A549 (cell line): ENCODE results near the gene GATA2. TPM values are rescaled to one million over a fixed set of nuclear protein-coding genes. Genes with fewer than 3 reads are reported as not detected.

Experiments used
- ATAC-seq, 2 experiments: fragments of 200-7000 bp in 1 of 2; fragments of >200 bp in 1 of 2; cut with Nextera tagmentation in 1 of 2; cut with Tn5 transposase in 1 of 2; 3 replicates each; pipeline versions ENCODE4 v1.8.0 to v1.9.1; 2018 to 2020; ENCODE audit warnings: mild to moderate bottlenecking in 1 of 2, moderate library complexity in 1 of 2
- CTCF ChIA-PET: fragments of 300-600 bp; sonication (Branson Sonifier 250); formaldehyde crosslinking; extraction: SDS; loops from one replicate; lab custom pipeline; 2021; ENCODE audit warnings: antibody characterized with exemption, inconsistent platforms; lab: Yijun Ruan, JAX
- POLR2A ChIA-PET: fragments of 350-600 bp; formaldehyde crosslinking; extraction: SDS; loops from one replicate; lab custom pipeline; 2021; ENCODE audit warnings: antibody characterized with exemption, inconsistent platforms; lab: Yijun Ruan, JAX
- DNase-seq, 2 experiments: peaks; one replicate each; pipeline versions ENCODE4 v3.0.0 to v3.0.0-alpha.2; 2011 to 2016; ENCODE audit warnings: low read depth in 1 of 2, low spot score in 1 of 2
- FAIRE-seq: peaks from 2 replicates; lab custom pipeline; 2011; peaks lifted over from hg19 to GRCh38; lab: Jason Lieb, UNC
- H3K27ac ChIP-seq, 2 experiments: fragments of >200 bp; sonication (Bioruptor Twin); formaldehyde crosslinking; 3 replicates each; pipeline ENCODE4 v1.5.1; 2016 to 2017
- H3K4me1 ChIP-seq: fragments of >200 bp; sonication (Bioruptor Twin); formaldehyde crosslinking; 3 replicates; pipeline ENCODE4 v1.6.1; 2016
- H3K4me2 ChIP-seq: fragments of >200 bp; sonication (Bioruptor Twin); formaldehyde crosslinking; 3 replicates; pipeline ENCODE4 v1.6.1; 2016
- H3K4me3 ChIP-seq: fragments of >200 bp; sonication (Bioruptor Twin); formaldehyde crosslinking; 3 replicates; pipeline ENCODE4 v1.5.1; 2016
- H3K9me3 ChIP-seq: fragments of >200 bp; sonication (Bioruptor Twin); formaldehyde crosslinking; 3 replicates; pipeline ENCODE4 v1.6.1; 2016
- BHLHE40 ChIP-seq: IDR thresholded peaks from 2 replicates; pipeline ENCODE4 v1.6.1; 2012; ENCODE audit warnings: low read depth, low read length, inconsistent platforms
- CBX2 ChIP-seq: fragments of 200-600 bp; sonication (generic); IDR thresholded peaks from 2 replicates; pipeline ENCODE4 v1.6.1; 2016; ENCODE audit warnings: low read depth, mild to moderate bottlenecking, borderline replicate concordance
- CBX8 ChIP-seq: fragments of 200-600 bp; sonication (generic); IDR thresholded peaks from 2 replicates; pipeline ENCODE4 v1.6.1; 2016
- CHD4 ChIP-seq: fragments of 200-600 bp; sonication (generic); IDR thresholded peaks from 2 replicates; pipeline ENCODE4 v1.6.1; 2016; ENCODE audit warnings: antibody characterized with exemption, mild to moderate bottlenecking, borderline replicate concordance
- EHF ChIP-seq: fragments of 250-450 bp; sonication (Bioruptor Pico); IDR thresholded peaks from 2 replicates; pipeline ENCODE4 v1.5.0; 2020; ENCODE audit warnings: mild to moderate bottlenecking
- EP300 ChIP-seq, 2 experiments: fragments of >200 bp; sonication (Bioruptor Twin); formaldehyde crosslinking; IDR thresholded peaks; 2 replicates in 1 of 2; 3 replicates in 1 of 2; pipeline ENCODE4 v1.6.1; 2016 to 2017
- ESRRA ChIP-seq: fragments of 150-350 bp; IDR thresholded peaks from 2 replicates; pipeline ENCODE4 v1.6.1; 2014; ENCODE audit warnings: mild to moderate bottlenecking, low read length, borderline replicate concordance
- FOSB ChIP-seq: fragments of 250-450 bp; sonication (Bioruptor Pico); IDR thresholded peaks from 2 replicates; pipeline ENCODE4 v1.5.0; 2020; ENCODE audit warnings: mild to moderate bottlenecking, moderate library complexity
- GATA3 ChIP-seq: IDR thresholded peaks from 2 replicates; pipeline ENCODE4 v1.6.1; 2012; ENCODE audit warnings: borderline replicate concordance
- HEYL ChIP-seq: fragments of 250-450 bp; sonication (Bioruptor Pico); IDR thresholded peaks from 2 replicates; pipeline ENCODE4 v1.8.0; 2021; ENCODE audit warnings: mild to moderate bottlenecking, moderate library complexity
- HOXB5 ChIP-seq: fragments of 250-450 bp; sonication (Bioruptor Pico); IDR thresholded peaks from 2 replicates; pipeline ENCODE4 v1.5.0; 2020; ENCODE audit warnings: mild to moderate bottlenecking, moderate library complexity
- JUN ChIP-seq, 2 experiments: fragments of >200 bp; sonication (Bioruptor Twin); formaldehyde crosslinking; IDR thresholded peaks; 2 replicates in 1 of 2; 3 replicates in 1 of 2; pipeline ENCODE4 v1.6.1; 2016 to 2017
- JUNB ChIP-seq: fragments of >200 bp; sonication (Bioruptor Twin); formaldehyde crosslinking; IDR thresholded peaks from 2 replicates; pipeline ENCODE4 v1.6.1; 2016
- KDM1A ChIP-seq: fragments of 200-600 bp; sonication (generic); IDR thresholded peaks from 2 replicates; pipeline ENCODE4 v1.6.1; 2016; ENCODE audit warnings: low read depth, mild to moderate bottlenecking
- MYC ChIP-seq: IDR thresholded peaks from 2 replicates; pipeline ENCODE4 v1.6.1; 2012; ENCODE audit warnings: mild to moderate bottlenecking, inconsistent platforms, low read length, improper control_type of control experiment, borderline replicate concordance
- NFE2L2 ChIP-seq: fragments of 150-350 bp; conservative IDR thresholded peaks from 2 replicates; pipeline ENCODE4 v1.6.1; 2014; ENCODE audit warnings: low read length
- NR3C1 ChIP-seq: fragments of >200 bp; sonication (Bioruptor Twin); formaldehyde crosslinking; IDR thresholded peaks from 3 replicates; pipeline ENCODE4 v1.6.1; 2017
- PBX3 ChIP-seq: IDR thresholded peaks from 2 replicates; pipeline ENCODE4 v1.6.1; 2012
- POLR2AphosphoS2 ChIP-seq: conservative IDR thresholded peaks from 2 replicates; pipeline ENCODE4 v1.6.1; 2012; ENCODE audit warnings: low read length, improper control_type of control experiment, inconsistent platforms
- RAD21 ChIP-seq, 2 experiments: fragments of >200 bp in 1 of 2; sonication (Bioruptor Twin) in 1 of 2; formaldehyde crosslinking in 1 of 2; IDR thresholded peaks in 1 of 2; conservative IDR thresholded peaks in 1 of 2; 2 replicates in 1 of 2; 3 replicates in 1 of 2; pipeline ENCODE4 v1.6.1; 2012 to 2018; ENCODE audit warnings: inconsistent platforms in 1 of 2
- RARB ChIP-seq: fragments of 250-450 bp; sonication (Bioruptor Pico); IDR thresholded peaks from 2 replicates; pipeline ENCODE4 v1.8.0; 2021; ENCODE audit warnings: mild to moderate bottlenecking, moderate library complexity
- TFCP2L1 ChIP-seq: fragments of 250-450 bp; sonication (Bioruptor Pico); IDR thresholded peaks from 2 replicates; pipeline ENCODE4 v1.5.0; 2021; ENCODE audit warnings: mild to moderate bottlenecking
- ZNF302 ChIP-seq: fragments of 250-450 bp; sonication (Bioruptor Pico); IDR thresholded peaks from 2 replicates; pipeline ENCODE4 v1.9.0; 2021; ENCODE audit warnings: inconsistent platforms, mild to moderate bottlenecking, moderate library complexity
- ZSCAN20 ChIP-seq: fragments of 250-450 bp; sonication (Bioruptor Pico); IDR thresholded peaks from 2 replicates; pipeline ENCODE4 v1.8.0; 2022; ENCODE audit warnings: mild to moderate bottlenecking, moderate library complexity
- WGBS: methylation state at CpG from one replicate; pipeline ENCODE4 v1.1.6; 2017; ENCODE audit errors: missing lambda C conversion rate; 5-methylcytosine and 5-hydroxymethylcytosine counted together
- polyA plus RNA-seq, 4 experiments: library from polyadenylated mRNA; depleted of rRNA in 3 of 4; stranded (reverse); fragments of >200 nt; fragmentation: RNase III in 1 of 4; extraction: RNeasy Plus Mini Kit Qiagen cat#74134 plus additional on column Dnase treatment in 1 of 4; gene quantifications; 2 replicates in 3 of 4; 3 replicates in 1 of 4; pipeline ENCODE4 v1.2.3, GENCODE V29; 2011 to 2017
- TF ChIP-seq, protein P1 (sequence below): fragments of 450-650 bp; IDR thresholded peaks from 2 replicates; pipeline ENCODE4 v1.6.1; 2014; ENCODE audit warnings: antibody characterized with exemption
- TF ChIP-seq, protein P2 (sequence below): fragments of >200 bp; sonication (Bioruptor Twin); formaldehyde crosslinking; IDR thresholded peaks from 3 replicates; pipeline ENCODE4 v1.6.1; 2016

Gene GATA2
- polyA plus RNA-seq, 2 of the 4 experiments (the other 2 are of a cell fraction), result 0.68 to 4.9 TPM

- POLR2A ChIA-PET, result no interaction called here
Measured at GRCh38 chr3:128498901-128499530, 6.0 kb upstream of the GATA2 start.

DNA sequence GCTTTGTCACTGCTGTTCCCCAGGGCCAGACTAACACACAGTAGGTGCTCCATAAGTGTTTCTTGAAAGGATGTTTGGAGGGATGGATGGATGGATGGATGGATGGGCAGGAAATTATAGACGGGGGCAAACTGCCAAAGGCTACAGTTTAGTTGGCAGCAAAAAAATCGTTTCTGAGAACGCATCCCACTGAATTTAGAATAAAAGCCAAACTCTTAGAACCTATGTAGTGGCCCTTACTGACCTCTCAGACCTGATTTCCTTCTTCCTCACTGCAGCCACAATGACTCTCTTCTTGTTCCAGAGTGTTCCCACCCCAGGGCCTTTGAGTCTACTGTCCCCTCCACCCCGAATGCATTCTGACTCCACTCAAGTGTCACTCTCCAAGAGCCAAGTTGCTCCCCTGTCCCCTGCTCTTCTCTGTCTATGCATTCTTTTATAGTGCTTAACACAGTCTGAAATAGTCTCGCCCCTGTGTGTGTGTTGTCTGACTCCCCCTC, 5.2 kb upstream of the GATA2 start:
- Histone ChIP-seq H3K27ac (peak overlapping the region; percentile 80 to 84; a peak in 3 of 6 replicates), H3K4me1 (no peaks in the 10 kb centered on the region), H3K4me2 (peak overlapping the region; percentile 93), H3K9me3 (no peaks in the 10 kb centered on the region), H3K4me3 (peak overlapping the region; percentile 73)
- ATAC-seq, result no peak
- 37% methylated on average over 5 of the region's 5 CpGs for WGBS
- ChIA-PET CTCF (interaction anchor here (1.0 to 5.4 kb wide), 10 partner anchors 8 to 328 kb away, joined by 3 to 57 read pairs (median 4); no protein-coding TSS in a partner anchor), POLR2A (no interaction called here)
- FAIRE-seq, result no peak
- TF ChIP-seq, protein P1, sequence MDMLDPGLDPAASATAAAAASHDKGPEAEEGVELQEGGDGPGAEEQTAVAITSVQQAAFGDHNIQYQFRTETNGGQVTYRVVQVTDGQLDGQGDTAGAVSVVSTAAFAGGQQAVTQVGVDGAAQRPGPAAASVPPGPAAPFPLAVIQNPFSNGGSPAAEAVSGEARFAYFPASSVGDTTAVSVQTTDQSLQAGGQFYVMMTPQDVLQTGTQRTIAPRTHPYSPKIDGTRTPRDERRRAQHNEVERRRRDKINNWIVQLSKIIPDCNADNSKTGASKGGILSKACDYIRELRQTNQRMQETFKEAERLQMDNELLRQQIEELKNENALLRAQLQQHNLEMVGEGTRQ, result no peak
- no peak for TF ChIP-seq FOSB (CRISPR knock-in tag)
- TF ChIP-seq, protein P2, sequence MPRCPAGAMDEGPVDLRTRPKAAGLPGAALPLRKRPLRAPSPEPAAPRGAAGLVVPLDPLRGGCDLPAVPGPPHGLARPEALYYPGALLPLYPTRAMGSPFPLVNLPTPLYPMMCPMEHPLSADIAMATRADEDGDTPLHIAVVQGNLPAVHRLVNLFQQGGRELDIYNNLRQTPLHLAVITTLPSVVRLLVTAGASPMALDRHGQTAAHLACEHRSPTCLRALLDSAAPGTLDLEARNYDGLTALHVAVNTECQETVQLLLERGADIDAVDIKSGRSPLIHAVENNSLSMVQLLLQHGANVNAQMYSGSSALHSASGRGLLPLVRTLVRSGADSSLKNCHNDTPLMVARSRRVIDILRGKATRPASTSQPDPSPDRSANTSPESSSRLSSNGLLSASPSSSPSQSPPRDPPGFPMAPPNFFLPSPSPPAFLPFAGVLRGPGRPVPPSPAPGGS, result no peak
- TF ChIP-seq CHD4, result no peak
- TF ChIP-seq HEYL (CRISPR knock-in tag), result no peak
- TF ChIP-seq GATA3, result no peak
- TF ChIP-seq JUNB, result no peak
- no peak for TF ChIP-seq KDM1A
- TF ChIP-seq JUN (IDR thresholded peaks at IDR 0.05), result no peak
- no peak for TF ChIP-seq ZNF302
- TF ChIP-seq POLR2AphosphoS2, result no peak
- TF ChIP-seq MYC, result no peak
- TF ChIP-seq PBX3, result no peak
- no peak for TF ChIP-seq NFE2L2
- no peak for TF ChIP-seq CBX8
- no peak for TF ChIP-seq NR3C1
- TF ChIP-seq RARB (CRISPR knock-in tag), result no peak
- no peak for DNase-seq

More at GRCh38 chr3:128498901-128499530, 6.0 kb upstream of the GATA2 start:
- CTCF ChIA-PET, result interaction anchor here (0.6 to 5.4 kb wide), 7 partner anchors 9 to 326 kb away, joined by 3 to 57 read pairs (median 3); no protein-coding TSS in a partner anchor
- Histone ChIP-seq H3K4me3 (no peak overlapping the region), H3K4me2 (no peak overlapping the region), H3K27ac (no peak overlapping the region), H3K4me1 (no peaks in the 10 kb centered on the region), H3K9me3 (no peaks in the 10 kb centered on the region)
- DNase-seq (no peak), ATAC-seq (no peak)
- WGBS, result 82% methylated on average over 10 of the region's 15 CpGs
- TF ChIP-seq ZSCAN20 (no peak), EHF (CRISPR knock-in tag) (no peak), NFE2L2 (no peak), JUNB (no peak), POLR2AphosphoS2 (no peak), RAD21 (conservative IDR thresholded peaks at IDR 0.05 in 1 of 2, IDR thresholded peaks at IDR 0.05 in 1 of 2) (no peak), EP300 (IDR thresholded peaks at IDR 0.05) (no peak), ESRRA (no peak), CBX2 (no peak), BHLHE40 (no peak), HOXB5 (CRISPR knock-in tag) (no peak), TFCP2L1 (no peak)
- TF ChIP-seq, protein P2, result no peak
- TF ChIP-seq, all 56 proteins: peak for 0
- FAIRE-seq, result no peak
